ENCODE measurements around the gene CDH16. TPM values are rescaled to one million over a fixed set of nuclear protein-coding genes. Genes with fewer than 3 reads are reported as not detected.
A peak's percentile ranks its signal among the peaks of the same experiment; 100 is the strongest.

The CDH16 gene
- total and polyA plus RNA-seq, 2 donors from 2014 or later: 1,180 to 1,188 TPM

DNA sequence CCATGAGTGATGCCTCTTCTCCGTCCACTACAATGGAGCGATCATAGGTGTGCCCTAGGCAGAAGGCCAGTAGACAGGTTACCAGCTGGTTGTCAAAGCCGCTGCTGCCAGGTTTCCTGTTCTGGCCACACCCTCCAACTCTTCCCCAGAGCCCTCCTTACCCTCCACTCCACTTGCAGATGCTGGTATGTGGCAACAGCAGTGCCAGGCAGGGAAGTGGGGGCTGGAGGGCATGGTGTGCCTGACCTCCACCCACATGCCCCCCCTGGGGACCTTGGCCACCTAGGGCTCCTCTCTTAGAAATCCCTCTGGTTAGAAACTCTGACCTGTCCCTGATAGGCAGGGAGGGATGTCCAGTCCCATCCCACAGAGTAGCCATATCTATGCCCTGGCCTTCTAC lies 5.2 kb upstream of the CDH16 start:
- no peak for FAIRE-seq
- Histone ChIP-seq H3K4me1 (ENCODE audit: control insufficient read depth in 2 of 3, insufficient read depth in 2 of 3, low read depth in 1 of 3, low read length in 3 of 3) (peaks cover 0 to 29% (median 22%) of the 10 kb centered on the region in 3 donors), H3K9me3 (ENCODE audit: control insufficient read depth in 2 of 3, insufficient read depth in 1 of 3, low read length in 3 of 3) (no peaks in the 10 kb centered on the region), H3K9ac (ENCODE audit: low read length in 3 of 3) (no peak overlapping the region), H3K27ac (ENCODE audit: low read depth in 2 of 2, low read length in 2 of 2) (peak overlapping the region; percentile 10 to 88), H3K27me3 (ENCODE audit: control insufficient read depth, insufficient read depth, low read length) (no peaks in the 10 kb centered on the region), H3K4me3 (ENCODE audit: low read length in 3 of 3) (peak overlapping the region in 2 of 3 donors; percentile 11 to 42), H3K36me3 (ENCODE audit: control insufficient read depth in 2 of 3, insufficient read depth in 3 of 3, low read length in 3 of 3) (no peaks in the 10 kb centered on the region)
- intact Hi-C loops (cut with DNase I): no loop called here
- TF ChIP-seq, protein P1, sequence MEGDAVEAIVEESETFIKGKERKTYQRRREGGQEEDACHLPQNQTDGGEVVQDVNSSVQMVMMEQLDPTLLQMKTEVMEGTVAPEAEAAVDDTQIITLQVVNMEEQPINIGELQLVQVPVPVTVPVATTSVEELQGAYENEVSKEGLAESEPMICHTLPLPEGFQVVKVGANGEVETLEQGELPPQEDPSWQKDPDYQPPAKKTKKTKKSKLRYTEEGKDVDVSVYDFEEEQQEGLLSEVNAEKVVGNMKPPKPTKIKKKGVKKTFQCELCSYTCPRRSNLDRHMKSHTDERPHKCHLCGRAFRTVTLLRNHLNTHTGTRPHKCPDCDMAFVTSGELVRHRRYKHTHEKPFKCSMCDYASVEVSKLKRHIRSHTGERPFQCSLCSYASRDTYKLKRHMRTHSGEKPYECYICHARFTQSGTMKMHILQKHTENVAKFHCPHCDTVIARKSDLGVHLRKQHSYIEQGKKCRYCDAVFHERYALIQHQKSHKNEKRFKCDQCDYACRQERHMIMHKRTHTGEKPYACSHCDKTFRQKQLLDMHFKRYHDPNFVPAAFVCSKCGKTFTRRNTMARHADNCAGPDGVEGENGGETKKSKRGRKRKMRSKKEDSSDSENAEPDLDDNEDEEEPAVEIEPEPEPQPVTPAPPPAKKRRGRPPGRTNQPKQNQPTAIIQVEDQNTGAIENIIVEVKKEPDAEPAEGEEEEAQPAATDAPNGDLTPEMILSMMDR (IDR thresholded peaks at IDR 0.05; ENCODE audit: borderline replicate concordance, extremely low read depth, insufficient read depth): no peak
- no peak for DNase-seq

GRCh38 chr16:66923247-66923731 lies 4.6 kb upstream of the CDH16 start:
- Histone ChIP-seq H3K27me3 (ENCODE audit: control insufficient read depth, insufficient read depth, low read length) (no peaks in the 10 kb centered on the region), H3K27ac (ENCODE audit: low read depth in 2 of 2, low read length in 2 of 2) (peak overlapping the region; percentile 53 to 88), H3K4me1 (ENCODE audit: control insufficient read depth in 2 of 3, insufficient read depth in 2 of 3, low read depth in 1 of 3, low read length in 3 of 3) (peaks cover 0 to 27% (median 27%) of the 10 kb centered on the region in 3 donors), H3K9ac (ENCODE audit: low read length in 3 of 3) (peak overlapping the region in 1 of 3 donors; percentile 44), H3K36me3 (ENCODE audit: control insufficient read depth in 2 of 3, insufficient read depth in 3 of 3, low read length in 3 of 3) (no peaks in the 10 kb centered on the region), H3K4me3 (ENCODE audit: low read length in 3 of 3) (peak overlapping the region in 2 of 3 donors; percentile 10 to 42), H3K9me3 (ENCODE audit: control insufficient read depth in 2 of 3, insufficient read depth in 1 of 3, low read length in 3 of 3) (no peaks in the 10 kb centered on the region)
- intact Hi-C loops (cut with DNase I): no loop called here
- TF ChIP-seq, protein P1 (IDR thresholded peaks at IDR 0.05; ENCODE audit: borderline replicate concordance, extremely low read depth, insufficient read depth): no peak
- FAIRE-seq (no peak), DNase-seq (no peak)

DNA sequence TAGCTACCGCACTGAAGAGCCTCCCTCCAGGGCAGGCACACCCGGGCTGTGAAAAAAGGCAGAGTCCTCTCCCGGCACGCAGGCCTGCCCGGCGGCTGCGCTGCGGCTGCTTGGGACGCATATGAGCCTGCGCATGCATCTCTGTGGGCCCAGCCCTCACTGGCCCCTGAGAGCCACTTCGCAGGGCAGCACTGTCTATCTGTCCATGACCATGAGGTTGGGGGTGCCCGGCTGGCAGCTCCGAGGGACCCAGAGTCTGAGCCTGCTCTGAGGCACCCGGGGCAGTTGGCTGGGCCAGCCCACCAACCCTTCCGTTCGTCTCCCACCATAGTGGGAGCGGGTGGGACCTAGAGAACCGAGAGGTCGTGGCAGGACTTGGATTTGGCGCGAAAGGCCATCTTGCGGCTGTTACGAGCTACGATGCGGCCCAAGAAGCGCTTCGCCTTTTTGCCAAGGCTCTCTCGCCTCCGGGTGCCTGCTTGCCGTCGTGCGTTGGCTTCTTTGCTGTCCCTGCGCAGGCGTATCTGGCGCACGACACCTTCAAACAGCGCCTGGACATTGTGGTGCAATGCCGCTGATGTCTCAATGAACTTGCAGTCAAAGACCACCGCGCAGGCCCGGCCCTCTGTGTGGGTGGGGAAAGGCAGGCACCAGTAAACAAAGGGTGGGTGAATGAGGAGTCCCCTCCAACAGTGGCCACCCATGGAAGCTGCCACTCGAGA lies 3.2 kb upstream of the CDH16 start:
- DNase-seq: no peak
- H3K36me3 ChIP-seq (ENCODE audit: control insufficient read depth in 2 of 3, insufficient read depth in 3 of 3, low read length in 3 of 3): no peaks in the 10 kb centered on the region
- H3K27ac ChIP-seq (ENCODE audit: low read depth in 2 of 2, low read length in 2 of 2): peak overlapping the region in 1 of 2 donors; percentile 23
- no peaks in the 10 kb centered on the region for H3K27me3 ChIP-seq (ENCODE audit: control insufficient read depth, insufficient read depth, low read length)
- H3K4me3 ChIP-seq (ENCODE audit: low read length in 3 of 3): no peak overlapping the region
- TF ChIP-seq, protein P1 (IDR thresholded peaks at IDR 0.05; ENCODE audit: borderline replicate concordance, extremely low read depth, insufficient read depth): no peak
- no peak overlapping the region for H3K9ac ChIP-seq (ENCODE audit: low read length in 3 of 3)
- no peak for FAIRE-seq
- H3K4me1 ChIP-seq (ENCODE audit: control insufficient read depth in 2 of 3, insufficient read depth in 2 of 3, low read depth in 1 of 3, low read length in 3 of 3): peaks cover 0 to 27% (median 27%) of the 10 kb centered on the region in 3 donors
- H3K9me3 ChIP-seq (ENCODE audit: control insufficient read depth in 2 of 3, insufficient read depth in 1 of 3, low read length in 3 of 3): no peaks in the 10 kb centered on the region
- intact Hi-C loops (cut with DNase I): no loop called here
